Measurements from ENCODE around the gene PPP1R12A.

Gene PPP1R12A

GRCh38 chr12:79857675-79858074 lies 77.2 kb downstream of the PPP1R12A start:
- no peak for TF ChIP-seq CTCF (IDR thresholded peaks at IDR 0.05; ENCODE audit: extremely low read depth, missing control alignments)
- no peak for DNase-seq (ENCODE audit: low spot score)

GRCh38 chr12:79850610-79851299 lies 84.1 kb downstream of the PPP1R12A start:
- no peak for TF ChIP-seq CTCF (IDR thresholded peaks at IDR 0.05; ENCODE audit: extremely low read depth, missing control alignments)
- no peak for DNase-seq (ENCODE audit: low spot score)

- DNase-seq (ENCODE audit: low spot score) = no peak
- no peak for TF ChIP-seq CTCF (IDR thresholded peaks at IDR 0.05; ENCODE audit: extremely low read depth, missing control alignments)
Measured at GRCh38 chr12:79848339-79848738, 86.6 kb downstream of the PPP1R12A start.

- TF ChIP-seq CTCF (IDR thresholded peaks at IDR 0.05; ENCODE audit: extremely low read depth, missing control alignments) = no peak
- DNase-seq (ENCODE audit: low spot score) = no peak
Measured at GRCh38 chr12:79847417-79847816, 87.5 kb downstream of the PPP1R12A start.

GRCh38 chr12:79844693-79845092 lies 90.2 kb downstream of the PPP1R12A start:
- TF ChIP-seq CTCF (IDR thresholded peaks at IDR 0.05; ENCODE audit: extremely low read depth, missing control alignments) = no peak
- no peak for DNase-seq (ENCODE audit: low spot score)

GRCh38 chr12:79843978-79844377 lies 90.9 kb downstream of the PPP1R12A start:
- DNase-seq (ENCODE audit: low spot score) = no peak
- TF ChIP-seq CTCF (IDR thresholded peaks at IDR 0.05; ENCODE audit: extremely low read depth, missing control alignments) = no peak

GRCh38 chr12:79842630-79843029 lies 92.3 kb downstream of the PPP1R12A start:
- no peak for DNase-seq (ENCODE audit: low spot score)
- TF ChIP-seq CTCF (IDR thresholded peaks at IDR 0.05; ENCODE audit: extremely low read depth, missing control alignments) = no peak

Data from GM20000 (cell line).